ENCODE data around the gene INTS6L.

INTS6L gene

GRCh38 chrX:135528756-135529155 is 8.3 kb downstream of the INTS6L start:
- H3K36me3 Mint-ChIP-seq (ENCODE audit: low read depth) = peaks cover 21% of the 10 kb centered on the region
- no peak overlapping the region for H3K27ac Mint-ChIP-seq
- no peak overlapping the region for H3K4me3 Mint-ChIP-seq
- no peak for DNase-seq
- H3K9me3 Mint-ChIP-seq = peaks cover 21% of the 10 kb centered on the region
- peaks cover 21% of the 10 kb centered on the region for H3K4me1 Mint-ChIP-seq
- no peaks in the 10 kb centered on the region for H3K27me3 Mint-ChIP-seq (ENCODE audit: low read depth, poor library complexity)
- TF ChIP-seq CTCF (IDR thresholded peaks at IDR 0.05) = no peak

DNA sequence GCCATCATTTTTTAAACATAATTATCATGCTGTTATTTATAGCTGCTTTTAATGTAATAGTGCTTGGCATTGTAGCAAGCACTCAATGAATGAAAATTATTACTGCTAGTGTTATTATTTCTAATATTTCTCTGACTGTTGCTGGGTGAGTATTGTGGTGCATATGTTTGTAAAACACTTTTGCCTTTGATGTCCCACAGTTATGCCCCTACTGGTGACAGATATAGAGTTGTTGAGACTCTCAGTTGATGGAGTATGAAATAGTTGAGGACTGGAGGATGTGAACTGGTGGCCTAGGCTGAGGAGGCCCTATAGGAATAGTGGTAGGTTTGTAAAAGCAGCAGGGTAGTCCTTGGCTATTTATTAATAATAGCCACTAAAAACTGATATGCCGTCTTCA is 9.6 kb downstream of the INTS6L start:
- H3K4me3 Mint-ChIP-seq = no peak overlapping the region
- no peak for DNase-seq
- TF ChIP-seq CTCF (IDR thresholded peaks at IDR 0.05) = no peak
- H3K27ac Mint-ChIP-seq = no peak overlapping the region
- peaks cover 16% of the 10 kb centered on the region for H3K36me3 Mint-ChIP-seq (ENCODE audit: low read depth)
- no peaks in the 10 kb centered on the region for H3K27me3 Mint-ChIP-seq (ENCODE audit: low read depth, poor library complexity)
- H3K4me1 Mint-ChIP-seq = peaks cover 8% of the 10 kb centered on the region
- H3K9me3 Mint-ChIP-seq = peaks cover 24% of the 10 kb centered on the region

GRCh38 chrX:135531813-135532212 is 11.4 kb downstream of the INTS6L start:
- no peak for DNase-seq
- Mint-ChIP-seq H3K4me1 (peaks cover 6% of the 10 kb centered on the region), H3K27ac (no peak overlapping the region), H3K36me3 (ENCODE audit: low read depth) (peaks cover 9% of the 10 kb centered on the region), H3K4me3 (no peak overlapping the region), H3K9me3 (peaks cover 22% of the 10 kb centered on the region), H3K27me3 (ENCODE audit: low read depth, poor library complexity) (no peaks in the 10 kb centered on the region)
- TF ChIP-seq CTCF (IDR thresholded peaks at IDR 0.05) = no peak

DNA sequence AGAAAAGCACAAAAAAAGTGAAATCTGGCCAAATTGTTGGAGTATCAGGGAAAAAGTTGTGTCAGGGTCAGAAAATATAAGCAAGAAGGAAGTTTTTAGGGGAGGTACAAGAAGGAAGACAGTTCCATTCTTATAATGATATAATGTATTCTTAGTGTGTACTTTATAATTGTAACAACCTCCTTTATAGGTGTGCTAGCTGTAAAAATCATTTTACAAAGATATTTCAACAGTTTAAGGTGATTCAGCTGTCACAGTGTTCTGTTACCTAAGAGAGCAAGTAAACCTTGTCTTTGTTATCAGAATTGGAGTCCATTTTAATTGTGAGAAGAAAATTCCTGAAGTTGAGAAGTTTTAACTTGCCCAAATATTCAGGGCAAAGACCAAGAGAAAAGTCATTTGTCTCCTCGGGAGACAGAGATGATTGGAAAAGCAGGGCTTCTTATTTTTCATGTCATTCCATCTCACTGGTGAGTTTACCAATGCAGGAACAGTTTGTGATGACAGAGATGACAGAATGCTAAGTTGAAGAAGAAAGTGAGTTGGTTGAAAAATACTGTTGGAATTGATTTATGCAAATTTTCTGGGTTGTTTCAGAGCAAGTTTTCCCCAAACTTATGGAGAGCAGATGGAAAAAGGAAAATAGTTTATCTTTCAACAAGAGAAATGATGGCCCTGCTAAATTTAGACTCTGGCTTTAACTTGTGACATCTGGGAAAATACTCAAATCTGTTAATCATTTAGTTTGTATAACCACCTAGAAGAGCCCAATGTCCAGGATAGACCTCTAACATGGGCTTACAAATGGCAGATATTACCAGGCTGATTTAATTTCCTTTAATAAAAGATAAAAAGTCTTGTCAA is 14.8 kb downstream of the INTS6L start:
- Mint-ChIP-seq H3K27ac (no peak overlapping the region), H3K36me3 (ENCODE audit: low read depth) (peaks cover 13% of the 10 kb centered on the region), H3K27me3 (ENCODE audit: low read depth, poor library complexity) (no peaks in the 10 kb centered on the region), H3K9me3 (peaks cover 22% of the 10 kb centered on the region), H3K4me1 (peaks cover 6% of the 10 kb centered on the region), H3K4me3 (no peak overlapping the region)
- no peak for DNase-seq
- no peak for TF ChIP-seq CTCF (IDR thresholded peaks at IDR 0.05)

DNA sequence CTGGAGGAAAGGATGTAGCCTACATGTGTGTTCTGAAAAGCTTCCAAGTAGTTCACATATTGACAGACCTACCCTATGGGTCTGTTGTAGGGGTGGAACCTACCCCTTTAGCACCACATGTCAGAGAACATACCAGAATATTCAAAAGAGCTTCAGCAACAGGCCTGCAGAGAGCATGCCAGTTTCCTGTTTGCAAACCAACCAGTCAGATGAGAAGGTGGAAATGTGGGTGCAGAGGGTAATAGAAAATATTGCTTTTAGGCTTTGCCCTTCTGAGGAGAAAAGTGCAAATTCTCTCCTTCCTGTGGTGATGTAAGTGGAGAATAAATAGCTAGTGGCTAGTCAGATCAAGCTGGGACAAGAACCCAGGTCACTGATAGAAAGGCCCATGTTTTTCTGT is 16.4 kb downstream of the INTS6L start:
- Mint-ChIP-seq H3K4me1 (no peaks in the 10 kb centered on the region), H3K9me3 (peaks cover 20% of the 10 kb centered on the region), H3K36me3 (ENCODE audit: low read depth) (peaks cover 5% of the 10 kb centered on the region), H3K4me3 (no peak overlapping the region), H3K27ac (no peak overlapping the region), H3K27me3 (ENCODE audit: low read depth, poor library complexity) (no peaks in the 10 kb centered on the region)
- DNase-seq = no peak
- no peak for TF ChIP-seq CTCF (IDR thresholded peaks at IDR 0.05)

DNA sequence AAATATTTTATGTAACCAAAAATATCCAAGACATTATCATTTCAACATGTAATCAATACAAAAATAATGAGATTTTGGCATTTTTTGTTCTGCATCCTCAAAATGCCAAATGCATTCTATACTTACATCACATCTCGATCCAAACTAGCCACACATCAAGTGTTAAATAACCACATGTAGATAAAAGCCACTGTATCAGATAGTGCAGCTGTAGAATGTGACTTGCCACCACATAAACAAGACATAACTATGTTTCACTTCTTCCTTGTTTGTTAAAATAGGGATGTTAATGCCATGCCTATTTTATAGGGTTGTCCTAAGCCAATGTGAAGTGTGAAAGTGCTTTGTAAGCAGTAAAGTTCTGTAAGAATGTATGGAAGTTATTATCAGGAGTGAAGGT is 20.9 kb downstream of the INTS6L start:
- Mint-ChIP-seq H3K36me3 (ENCODE audit: low read depth) (peaks cover 5% of the 10 kb centered on the region), H3K4me1 (peaks cover 5% of the 10 kb centered on the region), H3K9me3 (peaks cover 27% of the 10 kb centered on the region), H3K27ac (no peak overlapping the region), H3K4me3 (no peak overlapping the region), H3K27me3 (ENCODE audit: low read depth, poor library complexity) (no peaks in the 10 kb centered on the region)
- no peak for DNase-seq
- no peak for TF ChIP-seq CTCF (IDR thresholded peaks at IDR 0.05)

All from nephron progenitor cell (in vitro differentiated cells).